ENCODE measurements around the gene KLC1. TPM values are rescaled to one million over a fixed set of nuclear protein-coding genes. Genes with fewer than 3 reads are reported as not detected.

The KLC1 gene
- total RNA-seq, 1 experiment from 2014 or later: 306 TPM

DNA sequence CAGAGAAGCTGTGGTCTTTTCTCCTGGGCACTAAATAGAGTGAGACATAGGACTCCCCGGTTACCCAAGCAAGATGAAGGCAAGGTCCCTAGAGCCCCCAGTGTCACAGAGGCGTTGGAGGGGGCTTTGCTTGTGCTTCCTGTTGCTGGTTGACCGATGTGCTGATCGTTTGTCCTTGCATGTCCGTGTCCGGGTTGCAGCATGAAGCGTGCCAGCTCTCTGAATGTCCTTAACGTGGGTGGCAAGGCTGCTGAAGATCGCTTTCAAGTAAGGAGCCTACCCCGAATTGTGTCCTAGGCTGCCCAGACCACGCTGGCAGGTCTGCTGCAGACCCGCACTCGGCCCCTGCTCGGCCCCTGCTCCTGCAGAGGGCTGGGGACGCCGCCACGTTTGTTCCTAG lies 63.1 kb downstream of the KLC1 start:
- no peaks in the 10 kb centered on the region for H3F3A ChIP-seq (ENCODE audit: low read length, unreplicated experiment)
- H3K27ac ChIP-seq (ENCODE audit: low read length): no peak overlapping the region
- ATAC-seq: no peak
- CTCF ChIA-PET: no interaction called here
- no peak overlapping the region for H3K4me3 ChIP-seq (ENCODE audit: low read length)
- POLR2A ChIA-PET (ENCODE audit: unreplicated experiment): no interaction called here
- no peaks in the 10 kb centered on the region for H3K9me2 ChIP-seq (replicated peaks; ENCODE audit: low read length)
- peaks cover 23% of the 10 kb centered on the region for H3K4me1 ChIP-seq (ENCODE audit: insufficient read depth, low read length)
- no TSS peak for BruUV-seq (replicated peaks)
- H3K36me3 ChIP-seq (ENCODE audit: low read depth, low read length): peaks cover 26% of the 10 kb centered on the region
- DNase-seq: no peak
- peaks cover 3% of the 10 kb centered on the region; the same call in 1 of the 2 replicates for H4K20me1 ChIP-seq (ENCODE audit: low read length)
- no peaks in the 10 kb centered on the region for H3K27me3 ChIP-seq (ENCODE audit: low read length)
- intact Hi-C loops (cut with micrococcal nuclease): no loop called here
- H3K4me2 ChIP-seq (ENCODE audit: low read length): no peak overlapping the region
- no peak overlapping the region for H2AFZ ChIP-seq (ENCODE audit: low read length)
- H3K9ac ChIP-seq (ENCODE audit: low read length): no peak overlapping the region
- TF ChIP-seq EZH2phosphoT487 (IDR thresholded peaks at IDR 0.05; ENCODE audit: borderline replicate concordance, low read length) (no peak), EZH2 (IDR thresholded peaks at IDR 0.05; ENCODE audit: low read length, unreplicated experiment) (no peak)
- TF ChIP-seq, protein P1, sequence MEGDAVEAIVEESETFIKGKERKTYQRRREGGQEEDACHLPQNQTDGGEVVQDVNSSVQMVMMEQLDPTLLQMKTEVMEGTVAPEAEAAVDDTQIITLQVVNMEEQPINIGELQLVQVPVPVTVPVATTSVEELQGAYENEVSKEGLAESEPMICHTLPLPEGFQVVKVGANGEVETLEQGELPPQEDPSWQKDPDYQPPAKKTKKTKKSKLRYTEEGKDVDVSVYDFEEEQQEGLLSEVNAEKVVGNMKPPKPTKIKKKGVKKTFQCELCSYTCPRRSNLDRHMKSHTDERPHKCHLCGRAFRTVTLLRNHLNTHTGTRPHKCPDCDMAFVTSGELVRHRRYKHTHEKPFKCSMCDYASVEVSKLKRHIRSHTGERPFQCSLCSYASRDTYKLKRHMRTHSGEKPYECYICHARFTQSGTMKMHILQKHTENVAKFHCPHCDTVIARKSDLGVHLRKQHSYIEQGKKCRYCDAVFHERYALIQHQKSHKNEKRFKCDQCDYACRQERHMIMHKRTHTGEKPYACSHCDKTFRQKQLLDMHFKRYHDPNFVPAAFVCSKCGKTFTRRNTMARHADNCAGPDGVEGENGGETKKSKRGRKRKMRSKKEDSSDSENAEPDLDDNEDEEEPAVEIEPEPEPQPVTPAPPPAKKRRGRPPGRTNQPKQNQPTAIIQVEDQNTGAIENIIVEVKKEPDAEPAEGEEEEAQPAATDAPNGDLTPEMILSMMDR (conservative IDR thresholded peaks at IDR 0.05; ENCODE audit: low read depth, low read length): no peak
- H3K79me2 ChIP-seq (ENCODE audit: low read length): no peaks in the 10 kb centered on the region; the same call in 1 of the 2 replicates
- H3K9me3 ChIP-seq (ENCODE audit: low read length): no peaks in the 10 kb centered on the region

DNA sequence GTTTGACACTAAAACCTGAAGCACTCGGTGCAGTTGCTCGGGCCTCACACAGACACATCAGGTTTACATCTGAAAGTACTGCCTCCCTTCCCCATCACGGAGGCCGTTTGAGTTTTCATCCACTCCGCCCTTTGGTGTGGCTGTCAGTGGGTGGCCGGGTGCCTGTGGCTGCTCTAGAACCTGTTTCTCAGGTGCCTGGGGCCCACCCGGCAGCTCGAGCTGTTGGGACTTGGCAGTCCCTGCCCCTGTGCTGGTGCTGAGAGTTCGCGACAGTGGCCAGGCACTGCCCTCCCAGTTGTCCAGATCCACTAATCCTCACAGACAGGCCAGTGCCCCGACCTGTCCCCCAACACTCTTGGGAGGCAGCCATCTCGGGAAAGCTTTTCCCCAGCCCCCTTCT lies 63.9 kb downstream of the KLC1 start:
- peaks cover 8% of the 10 kb centered on the region; the same call in 1 of the 2 replicates for H4K20me1 ChIP-seq (ENCODE audit: low read length)
- DNase-seq: no peak
- H3K79me2 ChIP-seq (ENCODE audit: low read length): no peaks in the 10 kb centered on the region
- no peaks in the 10 kb centered on the region for H3K9me3 ChIP-seq (ENCODE audit: low read length)
- TF ChIP-seq, protein P1 (conservative IDR thresholded peaks at IDR 0.05; ENCODE audit: low read depth, low read length): no peak
- no peak for TF ChIP-seq EZH2phosphoT487 (IDR thresholded peaks at IDR 0.05; ENCODE audit: borderline replicate concordance, low read length)
- no peak for TF ChIP-seq EZH2 (IDR thresholded peaks at IDR 0.05; ENCODE audit: low read length, unreplicated experiment)
- no peak overlapping the region; the same call in 1 of the 2 replicates for H3K4me3 ChIP-seq (ENCODE audit: low read length)
- H3K27me3 ChIP-seq (ENCODE audit: low read length): no peaks in the 10 kb centered on the region
- peak overlapping the region; percentile 32; the same call in 1 of the 2 replicates for H3K9ac ChIP-seq (ENCODE audit: low read length)
- intact Hi-C loops (cut with micrococcal nuclease): no loop called here
- H3F3A ChIP-seq (ENCODE audit: low read length, unreplicated experiment): peaks cover 3% of the 10 kb centered on the region
- H3K4me2 ChIP-seq (ENCODE audit: low read length): peak overlapping the region; percentile 32
- peak; percentile 13 for ATAC-seq
- CTCF ChIA-PET: no interaction called here
- peaks cover 23% of the 10 kb centered on the region for H3K4me1 ChIP-seq (ENCODE audit: insufficient read depth, low read length)
- POLR2A ChIA-PET (ENCODE audit: unreplicated experiment): no interaction called here
- H3K36me3 ChIP-seq (ENCODE audit: low read depth, low read length): peaks cover 29% of the 10 kb centered on the region
- H3K27ac ChIP-seq (ENCODE audit: low read length): peak overlapping the region; percentile 74
- H3K9me2 ChIP-seq (replicated peaks; ENCODE audit: low read length): no peaks in the 10 kb centered on the region
- no TSS peak for BruUV-seq (replicated peaks)
- H2AFZ ChIP-seq (ENCODE audit: low read length): no peak overlapping the region

DNA sequence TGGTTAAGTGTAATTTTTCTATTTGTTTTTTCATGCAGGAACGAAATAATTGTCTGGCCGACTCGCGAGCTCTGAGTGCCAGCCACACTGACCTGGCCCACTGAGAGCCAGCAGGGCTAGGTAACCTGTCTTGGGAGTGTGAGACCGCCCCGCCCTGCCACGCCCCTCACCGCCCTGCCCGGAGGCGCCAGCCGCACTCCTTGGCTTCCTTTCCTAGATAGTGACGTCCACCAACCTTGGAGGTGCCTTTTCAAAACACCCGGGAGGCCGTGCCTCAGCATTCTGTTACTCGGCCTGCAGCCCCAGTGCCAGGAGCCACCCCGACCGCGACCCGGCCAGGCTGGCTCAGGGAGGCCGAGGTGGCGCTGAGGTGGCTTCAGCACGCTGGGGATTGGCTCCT lies 64.5 kb downstream of the KLC1 start:
- Histone ChIP-seq H3K4me2 (ENCODE audit: low read length) (peak overlapping the region; percentile 32; the same call in 1 of the 2 replicates), H3K9ac (ENCODE audit: low read length) (peak overlapping the region; percentile 32; the same call in 1 of the 2 replicates), H3K36me3 (ENCODE audit: low read depth, low read length) (peaks cover 33% of the 10 kb centered on the region; the same call in 1 of the 2 replicates), H3K9me3 (ENCODE audit: low read length) (no peaks in the 10 kb centered on the region), H4K20me1 (ENCODE audit: low read length) (peaks cover 8% of the 10 kb centered on the region; the same call in 1 of the 2 replicates), H3F3A (ENCODE audit: low read length, unreplicated experiment) (peaks cover 6% of the 10 kb centered on the region), H3K27ac (ENCODE audit: low read length) (peak overlapping the region; percentile 74), H3K4me3 (ENCODE audit: low read length) (no peak overlapping the region; the same call in 1 of the 2 replicates), H3K9me2 (replicated peaks; ENCODE audit: low read length) (no peaks in the 10 kb centered on the region), H2AFZ (ENCODE audit: low read length) (no peak overlapping the region), H3K79me2 (ENCODE audit: low read length) (no peaks in the 10 kb centered on the region), H3K27me3 (ENCODE audit: low read length) (no peaks in the 10 kb centered on the region), H3K4me1 (ENCODE audit: insufficient read depth, low read length) (peaks cover 23% of the 10 kb centered on the region)
- POLR2A ChIA-PET (ENCODE audit: unreplicated experiment): no interaction called here
- BruUV-seq (replicated peaks): no TSS peak
- CTCF ChIA-PET: interaction anchor here (0.6 kb wide), 1 partner anchor 122 kb away, joined by 4 read pairs; no protein-coding TSS in a partner anchor
- intact Hi-C loops (cut with micrococcal nuclease): no loop called here
- DNase-seq (peak; percentile 79), ATAC-seq (peak; percentile 75)
- no peak for TF ChIP-seq EZH2 (IDR thresholded peaks at IDR 0.05; ENCODE audit: low read length, unreplicated experiment)
- TF ChIP-seq, protein P1 (conservative IDR thresholded peaks at IDR 0.05; ENCODE audit: low read depth, low read length): no peak
- TF ChIP-seq EZH2phosphoT487 (IDR thresholded peaks at IDR 0.05; ENCODE audit: borderline replicate concordance, low read length): no peak

Data from PC-3 (cell line).